NT2/D1 (cell line): ENCODE data around the gene FAM171A1.

Experiments used
- YY1 ChIP-seq: IDR thresholded peaks from 2 replicates; pipeline ENCODE4 v1.6.1; 2011; ENCODE audit not compliant: insufficient read length, insufficient read depth
- ZNF274 ChIP-seq: IDR thresholded peaks from 2 replicates; pipeline ENCODE4 v1.6.1; 2011; ENCODE audit warnings: mild to moderate bottlenecking, low read depth, low read length

DNA sequence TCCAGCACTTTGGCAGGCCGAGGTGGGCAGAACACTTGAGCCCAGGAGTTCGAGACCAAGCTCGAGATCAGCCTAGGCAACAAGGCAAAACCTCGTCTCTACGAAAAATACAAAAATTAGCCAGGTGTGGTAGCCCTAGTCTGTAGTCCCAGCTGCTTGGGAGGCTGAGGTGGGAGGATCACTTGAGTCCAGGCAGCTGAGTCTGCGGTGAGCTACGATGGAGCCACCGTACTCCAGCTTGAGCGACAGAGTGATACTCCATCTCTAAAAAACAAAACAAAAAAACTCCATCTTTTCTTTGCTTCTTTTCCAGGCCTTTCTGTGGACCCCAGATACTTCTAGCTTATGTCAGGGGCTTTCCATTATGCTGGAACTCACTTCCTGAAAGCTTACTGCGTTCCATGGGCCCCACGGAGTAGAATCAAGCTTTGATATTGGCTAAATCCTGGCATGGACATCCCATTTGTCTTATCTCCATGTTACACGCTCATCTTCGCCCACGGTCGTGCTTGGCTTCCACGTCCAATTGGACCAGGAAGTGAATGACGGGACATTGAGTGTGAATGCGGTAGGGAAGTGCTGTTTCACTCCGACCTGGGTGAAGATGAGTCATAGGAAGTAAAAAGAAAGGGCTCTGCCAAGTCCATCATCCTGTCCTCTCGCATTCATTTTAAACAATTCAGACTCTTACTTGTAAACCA is 45.7 kb downstream of the FAM171A1 start:
- TF ChIP-seq ZNF274 (no peak), YY1 (no peak)
